ENCODE results near the gene LRMDA.

GRCh38 chr10:76577455-76577854, 1146.0 kb downstream of the LRMDA start:
- TF ChIP-seq CTCF (IDR thresholded peaks at IDR 0.05; ENCODE audit: borderline replicate concordance, extremely low read depth, low read length, poor library complexity, severe bottlenecking): no peak
- no peak for TF ChIP-seq EZH2 (IDR thresholded peaks at IDR 0.05; ENCODE audit: borderline replicate concordance, low read depth, low read length, severe bottlenecking)

Measured in DND-41 (cell line).